ENCODE data around the gene STRADA. TPM values are rescaled to one million over a fixed set of nuclear protein-coding genes. Genes with fewer than 3 reads are reported as not detected.

The STRADA gene
- total and polyA plus RNA-seq, 2 of the 8 experiments (the other 6 are each of a cell fraction or from before 2014, with no cell fraction given), result 35.6 to 43.3 TPM

- no peak overlapping the region for H4K91ac ChIP-seq (replicated peaks; ENCODE audit: insufficient read length, low read length)
- POLR2A ChIA-PET (ENCODE audit: partially characterized antibody), result interaction anchor here (0.9 to 2.0 kb wide), 7 partner anchors 10 to 153 kb away, joined by 3 to 8 read pairs (median 4); partner anchors contain the start of gene MAP3K3
- no peaks in the 10 kb centered on the region for H3K27me3 ChIP-seq (replicated peaks in 1 of 4; ENCODE audit: control insufficient read depth in 3 of 4, extremely low read depth in 1 of 4, insufficient read depth in 3 of 4, low read length in 3 of 4)
- H2AFZ ChIP-seq (ENCODE audit: low read length), result no peak overlapping the region
- no peak overlapping the region; a peak in 2 of 7 replicates for H3K9ac ChIP-seq (replicated peaks in 1 of 4; ENCODE audit: extremely low read depth in 1 of 4, low read depth in 3 of 4, low read length in 3 of 4)
- H2BK15ac ChIP-seq (ENCODE audit: low read length), result 0 out of 2 replicates have a peak overlapping the region, but pooled peaks have one; percentile 0
- H3K9me3 ChIP-seq (ENCODE audit: insufficient read depth in 2 of 2, low read depth in 1 of 2, low read length in 1 of 2), result no peaks in the 10 kb centered on the region
- no peak overlapping the region for H3K27ac ChIP-seq (ENCODE audit: low read depth, low read length)
- no peaks in the 10 kb centered on the region for H3K79me2 ChIP-seq (ENCODE audit: control insufficient read depth in 1 of 2, insufficient read depth in 2 of 2, low read length in 2 of 2)
- no peak overlapping the region for H3K23ac ChIP-seq (ENCODE audit: insufficient read length)
- peaks cover 3 to 13% (median 6%) of the 10 kb centered on the region in 4 experiments; a peak in 6 of 7 replicates for H3K4me1 ChIP-seq (replicated peaks in 1 of 4; ENCODE audit: control insufficient read depth in 3 of 4, insufficient read depth in 4 of 4, low read length in 3 of 4)
- FAIRE-seq (no peak), DNase-seq (ENCODE audit: low read depth in 1 of 2, low spot score in 2 of 2) (no peak)
- no peak overlapping the region for H4K8ac ChIP-seq (ENCODE audit: extremely low read depth, insufficient read depth, low read length)
- H3K4ac ChIP-seq (replicated peaks; ENCODE audit: insufficient read length, low read depth, low read length), result no peak overlapping the region
- no peaks in the 10 kb centered on the region for H4K20me1 ChIP-seq (replicated peaks in 1 of 2; ENCODE audit: control insufficient read depth in 1 of 2, insufficient read depth in 2 of 2, low read length in 2 of 2)
- WGBS, 2 experiments (ENCODE audit: extremely low coverage in 1 of 2, insufficient coverage in 1 of 2, insufficient read length in 1 of 2, insufficient replicate concordance in 2 of 2, low coverage in 1 of 2, low lambda C conversion rate in 2 of 2, missing lambda C conversion rate in 1 of 2), result 80% methylated on average over 6 of the region's 6 CpGs; no CpG with 5 or more reads in 1 of the 2 experiments
- H3K36me3 ChIP-seq (ENCODE audit: control insufficient read depth in 2 of 4, insufficient read depth in 4 of 4, low read length in 3 of 4), result no peaks in the 10 kb centered on the region
- H3K4me3 ChIP-seq (ENCODE audit: extremely low read depth in 1 of 4, insufficient read depth in 2 of 4, low read depth in 3 of 4, low read length in 4 of 4), result no peak overlapping the region
- H3K14ac ChIP-seq (ENCODE audit: insufficient read length), result no peak overlapping the region
- no peak overlapping the region for H2AK5ac ChIP-seq (ENCODE audit: low read depth, low read length)
- CTCF ChIA-PET (ENCODE audit: partially characterized antibody), result interaction anchor here (1.1 to 3.7 kb wide), 21 partner anchors 9 to 250 kb away, joined by 3 to 26 read pairs (median 5); no protein-coding TSS in a partner anchor
- H2BK12ac ChIP-seq (ENCODE audit: low read depth, low read length), result peak overlapping the region; percentile 68; the same call in 1 of the 2 replicates
- no peak overlapping the region for H4K5ac ChIP-seq (ENCODE audit: insufficient read length, low read depth, low read length)
- peak overlapping the region in 1 of 2 experiments; percentile 22; a peak in 2 of 4 replicates for H3K4me2 ChIP-seq (ENCODE audit: insufficient read depth in 1 of 2, low read depth in 2 of 2, low read length in 2 of 2)
- no peaks in the 10 kb centered on the region for H3K79me1 ChIP-seq (ENCODE audit: low read depth, low read length)
- no peak overlapping the region for H3K56ac ChIP-seq (replicated peaks; ENCODE audit: insufficient read length, low read depth, low read length)
- no peaks in the 10 kb centered on the region for H3K23me2 ChIP-seq (ENCODE audit: low read depth, low read length)
- H2BK20ac ChIP-seq (ENCODE audit: low read length), result peak overlapping the region; percentile 2; the same call in 1 of the 2 replicates
- no peak overlapping the region for H2BK120ac ChIP-seq (replicated peaks; ENCODE audit: low read depth, low read length)
- no peak overlapping the region for H3K18ac ChIP-seq (ENCODE audit: extremely low read depth, low read length)
- H2BK5ac ChIP-seq (ENCODE audit: low read depth, low read length), result 0 out of 2 replicates have a peak overlapping the region, but pooled peaks have one; percentile 3
- TF ChIP-seq TBP (IDR thresholded peaks at IDR 0.05; ENCODE audit: low read depth, low read length) (no peak), MAX (IDR thresholded peaks at IDR 0.05) (no peak), KDM4A (IDR thresholded peaks at IDR 0.05; ENCODE audit: low read depth, low read length, severe bottlenecking) (no peak), CBX8 (IDR thresholded peaks at IDR 0.05; ENCODE audit: borderline replicate concordance, low read depth, low read length) (no peak)
Measured at GRCh38 chr17:63675607-63676546, 65.7 kb downstream of the STRADA start.

Data from H1 (cell line).